ENCODE measurements around the gene CHD2.

DNA sequence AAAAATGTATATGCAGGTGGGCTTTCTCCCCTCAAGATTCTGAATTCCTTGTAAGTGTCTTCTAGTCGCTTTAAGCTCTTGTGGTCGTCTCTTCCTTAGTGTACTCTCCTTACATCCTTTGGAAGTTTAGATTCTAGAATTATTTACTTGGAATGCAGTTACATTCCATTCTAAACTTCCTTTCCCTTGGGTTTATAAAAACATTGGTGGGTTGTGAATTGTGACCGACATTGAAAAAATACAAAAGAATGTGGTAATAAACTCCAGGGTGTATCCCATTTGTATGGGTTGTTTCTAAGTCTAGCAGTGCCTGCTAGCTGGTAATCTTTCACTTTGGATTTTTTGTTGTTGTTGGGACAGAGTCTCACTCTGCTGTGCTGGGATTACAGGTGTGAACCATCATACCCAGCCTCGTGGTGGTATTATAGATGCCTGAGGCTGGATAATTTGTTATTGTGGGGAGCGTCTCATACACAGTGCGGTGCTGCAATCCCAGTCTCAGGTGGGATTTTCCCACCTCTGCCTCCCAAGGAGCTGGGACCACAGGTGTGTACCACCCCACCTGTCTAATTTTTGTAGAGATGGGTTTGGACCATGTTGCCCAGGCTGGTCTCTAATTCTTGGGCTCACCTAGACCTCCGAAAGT is 9.1 kb downstream of the CHD2 start:
- TF ChIP-seq, protein P1, sequence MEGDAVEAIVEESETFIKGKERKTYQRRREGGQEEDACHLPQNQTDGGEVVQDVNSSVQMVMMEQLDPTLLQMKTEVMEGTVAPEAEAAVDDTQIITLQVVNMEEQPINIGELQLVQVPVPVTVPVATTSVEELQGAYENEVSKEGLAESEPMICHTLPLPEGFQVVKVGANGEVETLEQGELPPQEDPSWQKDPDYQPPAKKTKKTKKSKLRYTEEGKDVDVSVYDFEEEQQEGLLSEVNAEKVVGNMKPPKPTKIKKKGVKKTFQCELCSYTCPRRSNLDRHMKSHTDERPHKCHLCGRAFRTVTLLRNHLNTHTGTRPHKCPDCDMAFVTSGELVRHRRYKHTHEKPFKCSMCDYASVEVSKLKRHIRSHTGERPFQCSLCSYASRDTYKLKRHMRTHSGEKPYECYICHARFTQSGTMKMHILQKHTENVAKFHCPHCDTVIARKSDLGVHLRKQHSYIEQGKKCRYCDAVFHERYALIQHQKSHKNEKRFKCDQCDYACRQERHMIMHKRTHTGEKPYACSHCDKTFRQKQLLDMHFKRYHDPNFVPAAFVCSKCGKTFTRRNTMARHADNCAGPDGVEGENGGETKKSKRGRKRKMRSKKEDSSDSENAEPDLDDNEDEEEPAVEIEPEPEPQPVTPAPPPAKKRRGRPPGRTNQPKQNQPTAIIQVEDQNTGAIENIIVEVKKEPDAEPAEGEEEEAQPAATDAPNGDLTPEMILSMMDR (IDR thresholded peaks at IDR 0.05; ENCODE audit: borderline replicate concordance, extremely low read depth, low read length, poor library complexity, severe bottlenecking) = no peak
- TF ChIP-seq EZH2 (IDR thresholded peaks at IDR 0.05; ENCODE audit: borderline replicate concordance, low read depth, low read length, severe bottlenecking) = no peak
